Sigmoid colon (tissue), 4 donors: Measurements from ENCODE around the gene TSC22D1.

Experiments
- CTCF ChIP-seq, 4 experiments: fragments of 450-650 bp in 3 of 4; fragments of 200-600 bp in 1 of 4; IDR thresholded peaks; one replicate each; pipeline ENCODE4 v1.5.1; 2016 to 2019; ENCODE audit warnings: antibody characterized with exemption in 4 of 4, mild to moderate bottlenecking in 3 of 4, moderate library complexity in 2 of 4
- EP300 ChIP-seq, 4 donors: sonication (generic); formaldehyde crosslinking; IDR thresholded peaks; one replicate each; pipeline ENCODE4 v1.6.1; 2017; ENCODE audit warnings: antibody characterized with exemption in 4 of 4

- no peak for TF ChIP-seq CTCF (IDR thresholded peaks at IDR 0.05)
- no peak for TF ChIP-seq EP300 (IDR thresholded peaks at IDR 0.05)
Observed at GRCh38 chr13:44618326-44618725, 42.2 kb upstream of the TSC22D1 start.
